Measurements from ENCODE around the gene PRUNE2. TPM values are rescaled to one million over a fixed set of nuclear protein-coding genes. Genes with fewer than 3 reads are reported as not detected.

The PRUNE2 gene
- total RNA-seq, 2 donors from 2014 or later: 12.1 to 90.0 TPM

DNA sequence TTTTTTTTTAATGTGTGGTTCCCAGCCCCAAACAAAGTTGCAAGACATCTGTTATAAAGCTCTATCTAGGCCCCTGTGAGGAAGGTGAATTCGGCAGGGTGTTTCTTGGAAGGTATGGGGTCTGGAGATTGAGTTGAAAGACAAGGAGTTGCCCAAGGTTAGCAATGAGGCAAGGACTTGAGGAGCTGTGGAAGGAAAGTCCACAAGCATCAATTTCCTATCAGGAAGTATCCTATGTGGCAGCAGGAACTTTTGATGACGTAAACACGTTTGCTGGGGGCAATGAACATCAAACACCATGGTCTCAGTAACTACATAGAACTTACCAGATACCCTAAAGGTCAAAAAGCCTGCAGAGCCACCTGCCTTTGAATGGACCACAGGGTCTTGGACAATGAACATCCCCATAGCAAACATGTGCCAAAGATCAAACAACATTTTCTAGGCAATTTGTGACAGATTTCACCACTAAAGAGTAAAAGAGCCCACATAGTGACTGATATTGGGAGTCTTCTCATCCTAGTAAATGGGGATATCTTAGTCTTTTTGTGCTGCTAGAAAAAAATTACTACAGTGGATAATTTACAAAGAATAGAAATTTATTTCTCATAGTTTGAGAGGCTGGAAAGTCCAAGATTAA, 301.9 kb downstream of the PRUNE2 start:
- Histone ChIP-seq H3K9ac (ENCODE audit: low read depth in 2 of 2, low read length in 2 of 2) (no peak overlapping the region), H3K27me3 (no peaks in the 10 kb centered on the region), H3K4me1 (no peaks in the 10 kb centered on the region), H3K27ac (no peak overlapping the region), H3K36me3 (no peaks in the 10 kb centered on the region), H3K9me3 (no peaks in the 10 kb centered on the region), H3K4me3 (no peak overlapping the region)
- intact Hi-C loops (cut with DNase I): no loop called here
- DNase-seq: no peak
- TF ChIP-seq, protein P1, sequence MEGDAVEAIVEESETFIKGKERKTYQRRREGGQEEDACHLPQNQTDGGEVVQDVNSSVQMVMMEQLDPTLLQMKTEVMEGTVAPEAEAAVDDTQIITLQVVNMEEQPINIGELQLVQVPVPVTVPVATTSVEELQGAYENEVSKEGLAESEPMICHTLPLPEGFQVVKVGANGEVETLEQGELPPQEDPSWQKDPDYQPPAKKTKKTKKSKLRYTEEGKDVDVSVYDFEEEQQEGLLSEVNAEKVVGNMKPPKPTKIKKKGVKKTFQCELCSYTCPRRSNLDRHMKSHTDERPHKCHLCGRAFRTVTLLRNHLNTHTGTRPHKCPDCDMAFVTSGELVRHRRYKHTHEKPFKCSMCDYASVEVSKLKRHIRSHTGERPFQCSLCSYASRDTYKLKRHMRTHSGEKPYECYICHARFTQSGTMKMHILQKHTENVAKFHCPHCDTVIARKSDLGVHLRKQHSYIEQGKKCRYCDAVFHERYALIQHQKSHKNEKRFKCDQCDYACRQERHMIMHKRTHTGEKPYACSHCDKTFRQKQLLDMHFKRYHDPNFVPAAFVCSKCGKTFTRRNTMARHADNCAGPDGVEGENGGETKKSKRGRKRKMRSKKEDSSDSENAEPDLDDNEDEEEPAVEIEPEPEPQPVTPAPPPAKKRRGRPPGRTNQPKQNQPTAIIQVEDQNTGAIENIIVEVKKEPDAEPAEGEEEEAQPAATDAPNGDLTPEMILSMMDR (IDR thresholded peaks at IDR 0.05): no peak

DNA sequence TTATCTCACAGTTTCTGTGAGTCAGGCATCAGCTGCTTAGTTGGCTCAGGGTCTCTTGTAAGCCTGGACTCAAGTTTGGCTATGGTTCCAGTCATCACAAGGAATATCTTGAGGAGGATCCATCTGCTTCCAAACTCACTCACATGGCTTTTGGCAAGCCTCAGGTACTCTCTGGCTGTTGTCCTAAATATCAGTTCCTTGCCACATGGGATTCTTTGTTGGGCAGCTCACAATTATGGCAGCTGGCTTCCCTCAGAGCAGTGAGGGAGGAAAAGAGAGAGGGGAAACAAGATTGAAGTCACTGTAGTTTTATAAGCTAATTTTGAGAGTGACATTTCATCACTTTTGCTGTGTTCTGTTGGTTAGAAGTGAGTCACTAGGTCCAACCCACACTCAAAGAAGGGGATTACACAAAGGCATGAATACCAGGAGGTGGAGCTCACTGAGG, 302.4 kb downstream of the PRUNE2 start:
- Histone ChIP-seq H3K9ac (ENCODE audit: low read depth in 2 of 2, low read length in 2 of 2) (no peak overlapping the region), H3K4me1 (no peaks in the 10 kb centered on the region), H3K4me3 (no peak overlapping the region), H3K27ac (no peak overlapping the region), H3K36me3 (no peaks in the 10 kb centered on the region), H3K9me3 (no peaks in the 10 kb centered on the region), H3K27me3 (no peaks in the 10 kb centered on the region)
- TF ChIP-seq, protein P1 (IDR thresholded peaks at IDR 0.05): no peak
- no peak for DNase-seq
- intact Hi-C loops (cut with DNase I): no loop called here

DNA sequence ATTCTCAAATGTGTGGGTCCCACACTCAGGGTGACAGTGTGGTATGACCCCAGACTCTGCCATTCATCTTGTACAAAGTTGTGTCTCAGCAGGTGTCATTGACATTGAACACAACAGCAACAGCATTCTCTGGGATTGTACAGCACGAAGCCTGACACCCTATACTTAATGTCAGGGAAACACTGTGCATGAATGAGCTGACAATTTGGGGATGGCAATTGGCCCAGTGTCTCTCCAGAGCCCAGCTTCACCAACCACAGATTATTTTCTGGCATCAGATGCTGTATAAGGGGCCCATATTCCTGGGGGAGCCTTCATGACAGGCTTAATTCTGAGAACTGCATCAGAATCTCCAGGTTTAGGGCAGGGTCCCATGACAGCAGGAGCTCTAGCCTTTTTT, 303.7 kb downstream of the PRUNE2 start:
- Histone ChIP-seq H3K36me3 (no peaks in the 10 kb centered on the region), H3K9me3 (no peaks in the 10 kb centered on the region), H3K9ac (ENCODE audit: low read depth in 2 of 2, low read length in 2 of 2) (no peak overlapping the region), H3K4me3 (no peak overlapping the region), H3K27me3 (no peaks in the 10 kb centered on the region), H3K4me1 (no peaks in the 10 kb centered on the region), H3K27ac (no peak overlapping the region)
- intact Hi-C loops (cut with DNase I): no loop called here
- no peak for DNase-seq
- TF ChIP-seq, protein P1 (IDR thresholded peaks at IDR 0.05): no peak

DNA sequence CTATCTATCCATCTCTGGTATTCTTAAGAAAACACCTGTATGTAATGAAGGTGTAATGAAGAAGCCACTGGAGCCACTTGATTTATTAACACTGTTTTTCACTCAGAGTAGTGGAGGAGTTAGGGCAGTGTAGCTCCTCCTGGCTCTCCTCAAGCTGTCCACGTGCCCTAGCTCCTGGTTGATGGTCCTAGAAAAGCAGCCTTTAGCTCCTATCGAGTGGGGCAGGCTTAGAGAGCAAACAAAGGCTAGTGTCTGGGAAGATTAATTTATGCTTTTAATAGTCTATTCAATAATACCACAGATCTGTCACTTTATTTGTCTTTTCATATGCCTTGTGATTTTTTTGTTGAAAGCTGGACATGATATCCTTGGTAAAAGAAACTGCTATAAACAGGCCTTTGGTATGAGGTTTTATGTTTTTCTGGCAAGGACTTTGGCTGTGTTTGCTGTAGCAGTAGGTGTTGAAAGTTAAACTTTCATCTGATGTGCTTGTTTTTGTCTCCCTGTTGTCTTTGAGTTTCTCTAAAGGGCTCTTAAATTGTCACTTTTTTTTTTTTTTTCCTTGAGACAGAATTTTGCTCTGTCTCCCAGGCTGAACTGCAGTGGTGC, 305.8 kb downstream of the PRUNE2 start:
- TF ChIP-seq, protein P1 (IDR thresholded peaks at IDR 0.05): no peak
- no peak for DNase-seq
- Histone ChIP-seq H3K9me3 (no peaks in the 10 kb centered on the region), H3K4me3 (no peak overlapping the region), H3K9ac (ENCODE audit: low read depth in 2 of 2, low read length in 2 of 2) (no peak overlapping the region), H3K36me3 (no peaks in the 10 kb centered on the region), H3K4me1 (no peaks in the 10 kb centered on the region), H3K27ac (no peak overlapping the region), H3K27me3 (no peaks in the 10 kb centered on the region)
- intact Hi-C loops (cut with DNase I): no loop called here

DNA sequence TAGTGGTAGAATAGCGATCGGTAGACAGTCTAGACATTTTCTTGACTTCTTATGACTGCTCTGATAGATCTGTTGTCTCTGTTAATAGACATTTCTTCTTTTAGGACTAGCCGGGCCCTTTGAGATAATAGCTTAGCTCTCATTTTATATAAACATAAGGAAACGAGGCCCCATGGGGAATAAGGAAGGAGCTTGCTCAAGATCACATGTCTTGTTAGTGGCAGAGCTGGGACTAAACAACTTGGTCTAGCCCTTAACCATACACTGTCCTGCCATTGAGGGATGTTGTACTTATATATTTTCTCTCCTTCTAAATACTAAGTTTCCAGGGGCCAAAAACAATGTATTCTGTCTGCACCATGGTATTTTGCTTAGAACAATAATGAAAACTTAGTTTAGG, 306.9 kb downstream of the PRUNE2 start:
- Histone ChIP-seq H3K4me3 (no peak overlapping the region), H3K27me3 (no peaks in the 10 kb centered on the region), H3K4me1 (no peaks in the 10 kb centered on the region), H3K9me3 (no peaks in the 10 kb centered on the region), H3K27ac (no peak overlapping the region), H3K36me3 (no peaks in the 10 kb centered on the region), H3K9ac (ENCODE audit: low read depth in 2 of 2, low read length in 2 of 2) (no peak overlapping the region)
- intact Hi-C loops (cut with DNase I): no loop called here
- TF ChIP-seq, protein P1 (IDR thresholded peaks at IDR 0.05): no peak
- DNase-seq: no peak
